GM19452 (cell line): ENCODE measurements around the gene FBXO3.
"Not testable (repeated sequence)": the region's sequence is repeated elsewhere in the genome, so short reads cannot be mapped to it uniquely, and the experiment has no call there.

Experiments used
- ATAC-seq: cut with Tn5 transposase; IDR thresholded peaks from one replicate; pipeline ENCODE4 v1.9.1; 2021; ENCODE audit not compliant: unreplicated experiment

FBXO3 gene

GRCh38 chr11:33729072-33729664, 45.2 kb downstream of the FBXO3 start:
- not testable (repeated sequence) for ATAC-seq

GRCh38 chr11:33727539-33727938, 46.8 kb downstream of the FBXO3 start:
- ATAC-seq: not testable (repeated sequence)

GRCh38 chr11:33725496-33725895, 48.8 kb downstream of the FBXO3 start:
- no peak for ATAC-seq

GRCh38 chr11:33724644-33725035, 49.7 kb downstream of the FBXO3 start:
- no peak for ATAC-seq

- ATAC-seq: no peak
Measured at GRCh38 chr11:33723238-33723881, 51.0 kb downstream of the FBXO3 start.

- ATAC-seq: peak; percentile 79
Measured at GRCh38 chr11:33722590-33723234, 51.6 kb downstream of the FBXO3 start.

GRCh38 chr11:33721984-33722383, 52.3 kb downstream of the FBXO3 start:
- ATAC-seq: no peak

GRCh38 chr11:33721426-33721825, 52.9 kb downstream of the FBXO3 start:
- ATAC-seq: no peak

- no peak for ATAC-seq
Measured at GRCh38 chr11:33719587-33719986, 54.7 kb downstream of the FBXO3 start.

GRCh38 chr11:33718440-33718839, 55.9 kb downstream of the FBXO3 start:
- no peak for ATAC-seq

- no peak for ATAC-seq
Measured at GRCh38 chr11:33716243-33716642, 58.1 kb downstream of the FBXO3 start.

- ATAC-seq: no peak
Measured at GRCh38 chr11:33713856-33714398, 60.4 kb downstream of the FBXO3 start.

- no peak for ATAC-seq
Measured at GRCh38 chr11:33713151-33713855, 61.0 kb downstream of the FBXO3 start.

GRCh38 chr11:33712436-33712835, 61.9 kb downstream of the FBXO3 start:
- ATAC-seq: no peak

GRCh38 chr11:33709466-33709865, 64.9 kb downstream of the FBXO3 start:
- ATAC-seq: no peak

- no peak for ATAC-seq
Measured at GRCh38 chr11:33708985-33709384, 65.3 kb downstream of the FBXO3 start.

- ATAC-seq: not testable (repeated sequence)
Measured at GRCh38 chr11:33707831-33708230, 66.5 kb downstream of the FBXO3 start.

GRCh38 chr11:33706966-33707365, 67.4 kb downstream of the FBXO3 start:
- no peak for ATAC-seq

- ATAC-seq: no peak
Measured at GRCh38 chr11:33706546-33706945, 67.8 kb downstream of the FBXO3 start.

- no peak for ATAC-seq
Measured at GRCh38 chr11:33704240-33705002, 69.9 kb downstream of the FBXO3 start.

GRCh38 chr11:33703788-33704187, 70.5 kb downstream of the FBXO3 start:
- no peak for ATAC-seq
